HepG2 (cell line): Measurements from ENCODE around the gene ABCF1. TPM values are rescaled to one million over a fixed set of nuclear protein-coding genes. Genes with fewer than 3 reads are reported as not detected.
A peak's percentile ranks its signal among the peaks of the same experiment; 100 is the strongest.

Source experiments
- AGO1 ChIP-seq: fragments of 200-400 bp; formaldehyde crosslinking; IDR thresholded peaks from 2 replicates; pipeline ENCODE4 v1.6.1; 2017; ENCODE audit warnings: mild to moderate bottlenecking, low read depth, low read length, moderate library complexity; ENCODE audit not compliant: poor library complexity, severe bottlenecking
- BHLHE40 ChIP-seq: IDR thresholded peaks from 2 replicates; pipeline ENCODE4 v1.6.1; 2011; ENCODE audit warnings: low read length, improper control_type of control experiment
- CCAR2 ChIP-seq: fragments of 200-400 bp; formaldehyde crosslinking; optimal IDR thresholded peaks from 2 replicates; pipeline ENCODE3; 2018; ENCODE audit warnings: low read depth, mild to moderate bottlenecking, low read length, moderate library complexity
- DZIP1 ChIP-seq: sonication (generic); formaldehyde crosslinking; IDR thresholded peaks from 2 replicates; pipeline ENCODE4 v1.5.0; 2020; ENCODE audit warnings: mild to moderate bottlenecking, missing genetic modification reagents
- FOXK1 ChIP-seq: sonication (generic); formaldehyde crosslinking; IDR thresholded peaks from 2 replicates; pipeline ENCODE4 v1.4.0; 2020; ENCODE audit warnings: low read depth, missing genetic modification reagents, borderline replicate concordance
- LCORL ChIP-seq, 2 experiments: fragments of 450-650 bp in 1 of 2; sonication (generic) in 1 of 2; formaldehyde crosslinking in 1 of 2; IDR thresholded peaks; 2 replicates each; pipeline versions ENCODE4 v1.5.0 to v1.6.1; 2017 to 2020; ENCODE audit warnings: antibody characterized with exemption in 1 of 2, missing genetic modification reagents in 1 of 2
- MED8 ChIP-seq: sonication (generic); formaldehyde crosslinking; IDR thresholded peaks from 2 replicates; pipeline ENCODE4 v1.8.1; 2023; ENCODE audit warnings: mild to moderate bottlenecking, missing genetic modification reagents; ENCODE audit not compliant: insufficient replicate concordance
- NR2F1 ChIP-seq, 2 experiments: fragments of 450-650 bp in 1 of 2; formaldehyde crosslinking in 1 of 2; IDR thresholded peaks; 2 replicates each; pipeline versions ENCODE4 v1.5.0 to v1.6.1; 2016 to 2020; ENCODE audit warnings: mild to moderate bottlenecking in 1 of 2, missing compliant biosample characterization in 1 of 2, missing genetic modification reagents in 1 of 2, moderate library complexity in 1 of 2
- PTBP1 ChIP-seq: fragments of 200-400 bp; formaldehyde crosslinking; IDR thresholded peaks from 2 replicates; pipeline ENCODE4 v1.6.1; 2018; ENCODE audit warnings: low read length, low read depth; ENCODE audit not compliant: poor library complexity, severe bottlenecking
- RFX3 ChIP-seq: IDR thresholded peaks from 2 replicates; pipeline ENCODE4 v1.6.1; 2016; ENCODE audit warnings: missing biosample characterization, missing genetic modification reagents
- SATB2 ChIP-seq: sonication (generic); formaldehyde crosslinking; IDR thresholded peaks from 2 replicates; pipeline ENCODE4 v1.5.0; 2020; ENCODE audit warnings: missing genetic modification reagents
- TBX3 ChIP-seq: fragments of 450-650 bp; IDR thresholded peaks from 2 replicates; pipeline ENCODE4 v1.6.1; 2017; ENCODE audit warnings: antibody characterized with exemption, mild to moderate bottlenecking, inconsistent platforms, borderline replicate concordance
- TOPORS ChIP-seq: sonication (generic); formaldehyde crosslinking; IDR thresholded peaks from 2 replicates; pipeline ENCODE4 v1.8.0; 2023; ENCODE audit warnings: mild to moderate bottlenecking, missing genetic modification reagents
- ZBTB33 ChIP-seq: sonication (generic); formaldehyde crosslinking; IDR thresholded peaks from 2 replicates; pipeline ENCODE4 v1.4.0; 2020; ENCODE audit warnings: missing genetic modification reagents
- ZNF180 ChIP-seq: sonication (generic); formaldehyde crosslinking; IDR thresholded peaks from 2 replicates; pipeline ENCODE4 v1.4.0; 2020; ENCODE audit warnings: low read depth, missing genetic modification reagents, borderline replicate concordance
- ZNF251 ChIP-seq: sonication (generic); formaldehyde crosslinking; IDR thresholded peaks from 2 replicates; pipeline ENCODE4 v1.9.0; 2021; ENCODE audit warnings: mild to moderate bottlenecking, missing genetic modification reagents
- ZNF326 ChIP-seq: sonication (generic); formaldehyde crosslinking; IDR thresholded peaks from 2 replicates; pipeline ENCODE4 v1.4.0; 2020; ENCODE audit warnings: missing genetic modification reagents, borderline replicate concordance
- ZNF512B ChIP-seq: sonication (generic); formaldehyde crosslinking; IDR thresholded peaks from 2 replicates; pipeline ENCODE4 v1.5.1; 2020; ENCODE audit warnings: missing genetic modification reagents, mild to moderate bottlenecking, borderline replicate concordance
- ZNF543 ChIP-seq: sonication (generic); formaldehyde crosslinking; IDR thresholded peaks from 2 replicates; pipeline ENCODE4 v1.4.0; 2020; ENCODE audit warnings: mild to moderate bottlenecking, missing genetic modification reagents
- ZNF547 ChIP-seq: sonication (generic); formaldehyde crosslinking; IDR thresholded peaks from 2 replicates; pipeline ENCODE4 v1.5.1; 2020; ENCODE audit warnings: mild to moderate bottlenecking, missing genetic modification reagents
- ZNF776 ChIP-seq: sonication (generic); formaldehyde crosslinking; IDR thresholded peaks from 2 replicates; pipeline ENCODE4 v1.4.0; 2020; ENCODE audit warnings: mild to moderate bottlenecking, missing genetic modification reagents
- polyA plus RNA-seq, 8 experiments: library from polyadenylated mRNA; depleted of rRNA in 3 of 8; stranded (reverse) in 7 of 8; unstranded in 1 of 8; fragments of >200 nt; fragmentation: Illumina TruSeq in 4 of 8; extraction: Trizol in 4 of 8; gene quantifications; 2 replicates each; pipeline versions ENCODE4 v1.2.1 to v1.2.3, GENCODE V29; 2011 to 2016; ENCODE audit warnings: low read depth in 4 of 8, missing spikeins in 1 of 8, mixed read lengths in 1 of 8; ENCODE audit not compliant: insufficient read depth in 1 of 8
- total RNA-seq, 5 experiments: library from RNA; depleted of rRNA; stranded (reverse); fragments of >200 nt; fragmentation: Illumina TruSeq; extraction: Trizol; gene quantifications; 2 replicates each; pipeline ENCODE4 v1.2.3, GENCODE V29; 2016; ENCODE audit warnings: low read depth in 1 of 5
- TF ChIP-seq, protein P1 (sequence below): sonication (generic); formaldehyde crosslinking; IDR thresholded peaks from 2 replicates; pipeline ENCODE4 v1.8.1; 2023; ENCODE audit warnings: mild to moderate bottlenecking, moderate library complexity, missing genetic modification reagents

The ABCF1 gene
- total and polyA plus RNA-seq, 2 of the 13 experiments (the other 11 are each of a cell fraction or from before 2014, with no cell fraction given), result 25.4 to 98.9 TPM

- no peak for TF ChIP-seq MED8 (CRISPR knock-in tag)
- TF ChIP-seq NR2F1 (CRISPR knock-in tag; IDR thresholded peaks at IDR 0.05), result no peak
- peak; percentile 18; the same call in 1 of the 2 replicates for TF ChIP-seq DZIP1 (CRISPR knock-in tag)
- no peak for TF ChIP-seq ZNF512B
- no peak for TF ChIP-seq AGO1
- TF ChIP-seq ZBTB33 (CRISPR knock-in tag), result no peak; the same call in 1 of the 2 replicates
- no peak for TF ChIP-seq ZNF180 (CRISPR knock-in tag)
- no peak for TF ChIP-seq TBX3
- TF ChIP-seq ZNF547 (CRISPR knock-in tag), result no peak
- no peak for TF ChIP-seq BHLHE40
- TF ChIP-seq, protein P1, sequence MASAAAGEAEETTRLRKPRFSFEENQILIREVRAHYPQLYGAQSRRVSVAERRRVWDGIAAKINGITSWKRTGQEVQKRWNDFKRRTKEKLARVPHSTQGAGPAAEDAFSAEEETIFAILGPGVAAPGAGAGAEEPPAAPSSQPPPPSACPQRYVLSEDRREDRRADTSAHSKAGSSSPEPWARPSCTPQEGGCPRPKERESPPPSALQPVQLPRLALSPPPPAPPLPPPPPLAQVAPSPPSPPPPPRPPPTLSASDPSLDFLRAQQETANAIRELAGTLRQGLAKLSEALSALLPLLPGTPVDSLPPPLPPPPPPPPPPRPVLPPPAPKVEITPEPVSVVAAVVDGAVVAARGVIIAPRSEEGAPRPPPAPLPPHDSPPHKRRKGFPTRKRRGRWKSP (CRISPR knock-in tag), result no peak
- no peak for TF ChIP-seq RFX3
- no peak for TF ChIP-seq ZNF326 (CRISPR knock-in tag)
- no peak for TF ChIP-seq TOPORS
- no peak for TF ChIP-seq SATB2 (CRISPR knock-in tag)
- TF ChIP-seq ZNF776 (CRISPR knock-in tag), result 0 out of 2 replicates have a peak, but pooled peaks have one; percentile 11
- TF ChIP-seq CCAR2, result no peak
- no peak for TF ChIP-seq LCORL (IDR thresholded peaks at IDR 0.05)
- TF ChIP-seq LCORL (CRISPR knock-in tag; IDR thresholded peaks at IDR 0.05), result 0 out of 2 replicates have a peak, but pooled peaks have one; percentile 1
- peak; percentile 8; the same call in 1 of the 2 replicates for TF ChIP-seq ZNF251 (CRISPR knock-in tag)
- TF ChIP-seq PTBP1, result peak; percentile 11
- no peak for TF ChIP-seq ZNF543
- no peak for TF ChIP-seq FOXK1 (CRISPR knock-in tag)
Measured at GRCh38 chr6:30570740-30571074, 535 bp upstream of the ABCF1 start (continued).
